ENCODE data around the gene NSMCE4A. TPM values are rescaled to one million over a fixed set of nuclear protein-coding genes. Genes with fewer than 3 reads are reported as not detected.
"Not testable (repeated sequence)": the region's sequence is repeated elsewhere in the genome, so short reads cannot be mapped to it uniquely, and the experiment has no call there.

NSMCE4A gene
- total RNA-seq, 1 donor from 2014 or later, result 13.1 TPM

DNA sequence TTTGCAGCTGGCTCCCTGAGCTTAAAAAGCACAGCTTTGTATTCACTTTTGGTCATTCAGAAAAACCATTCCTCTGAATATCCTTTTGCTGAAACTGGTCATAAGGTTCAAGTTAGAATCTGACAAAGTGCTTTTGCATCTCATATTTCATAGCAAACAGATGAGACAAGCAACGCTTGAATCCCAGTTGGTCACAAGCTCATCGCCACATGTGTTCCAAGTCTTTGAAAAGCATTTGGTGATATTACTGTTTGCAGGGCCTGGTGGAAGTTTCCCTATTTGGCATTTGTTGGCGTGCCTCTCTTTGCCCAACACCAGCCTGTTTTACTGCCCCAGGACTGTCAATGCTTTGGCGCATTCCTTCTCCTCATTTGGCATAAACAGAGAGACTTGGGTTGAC lies 24.3 kb upstream of the NSMCE4A start:
- Mint-ChIP-seq H3K27me3 (ENCODE audit: low read depth, unreplicated experiment) (peaks cover 10% of the 10 kb centered on the region), H3K9me3 (ENCODE audit: unreplicated experiment) (peaks cover 24% of the 10 kb centered on the region), H3K27ac (ENCODE audit: unreplicated experiment) (no peak overlapping the region), H3K36me3 (ENCODE audit: low read depth, unreplicated experiment) (no peaks in the 10 kb centered on the region), H3K4me3 (ENCODE audit: unreplicated experiment) (no peak overlapping the region), H3K4me1 (ENCODE audit: low read depth, unreplicated experiment) (peaks cover 1% of the 10 kb centered on the region)
- Histone ChIP-seq H3K27ac (ENCODE audit: low read depth, low read length) (no peak overlapping the region), H4K20me1 (ENCODE audit: insufficient read depth, low read length) (no peaks in the 10 kb centered on the region), H3K79me2 (ENCODE audit: insufficient read depth, low read length) (no peaks in the 10 kb centered on the region), H3K4me3 (ENCODE audit: insufficient read depth, low read depth, low read length) (no peak overlapping the region), H3K9ac (ENCODE audit: low read length) (no peak overlapping the region), H3K9me3 (ENCODE audit: insufficient read depth, low read depth, low read length) (no peaks in the 10 kb centered on the region), H2AFZ (ENCODE audit: low read depth, low read length) (no peak overlapping the region), H3K27me3 (ENCODE audit: insufficient read depth, low read length) (peaks cover 3% of the 10 kb centered on the region), H3K4me2 (ENCODE audit: low read length) (no peak overlapping the region), H3K36me3 (ENCODE audit: insufficient read depth, low read length) (no peaks in the 10 kb centered on the region), H3K4me1 (ENCODE audit: insufficient read depth, low read length) (no peaks in the 10 kb centered on the region)
- no peak for FAIRE-seq
- TF ChIP-seq EZH2 (IDR thresholded peaks at IDR 0.05; ENCODE audit: insufficient read depth, low read length), result no peak
- TF ChIP-seq, protein P1, sequence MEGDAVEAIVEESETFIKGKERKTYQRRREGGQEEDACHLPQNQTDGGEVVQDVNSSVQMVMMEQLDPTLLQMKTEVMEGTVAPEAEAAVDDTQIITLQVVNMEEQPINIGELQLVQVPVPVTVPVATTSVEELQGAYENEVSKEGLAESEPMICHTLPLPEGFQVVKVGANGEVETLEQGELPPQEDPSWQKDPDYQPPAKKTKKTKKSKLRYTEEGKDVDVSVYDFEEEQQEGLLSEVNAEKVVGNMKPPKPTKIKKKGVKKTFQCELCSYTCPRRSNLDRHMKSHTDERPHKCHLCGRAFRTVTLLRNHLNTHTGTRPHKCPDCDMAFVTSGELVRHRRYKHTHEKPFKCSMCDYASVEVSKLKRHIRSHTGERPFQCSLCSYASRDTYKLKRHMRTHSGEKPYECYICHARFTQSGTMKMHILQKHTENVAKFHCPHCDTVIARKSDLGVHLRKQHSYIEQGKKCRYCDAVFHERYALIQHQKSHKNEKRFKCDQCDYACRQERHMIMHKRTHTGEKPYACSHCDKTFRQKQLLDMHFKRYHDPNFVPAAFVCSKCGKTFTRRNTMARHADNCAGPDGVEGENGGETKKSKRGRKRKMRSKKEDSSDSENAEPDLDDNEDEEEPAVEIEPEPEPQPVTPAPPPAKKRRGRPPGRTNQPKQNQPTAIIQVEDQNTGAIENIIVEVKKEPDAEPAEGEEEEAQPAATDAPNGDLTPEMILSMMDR (IDR thresholded peaks at IDR 0.05; ENCODE audit: insufficient read depth, low read depth, low read length), result no peak
- no peak for DNase-seq (ENCODE audit: low read depth)

DNA sequence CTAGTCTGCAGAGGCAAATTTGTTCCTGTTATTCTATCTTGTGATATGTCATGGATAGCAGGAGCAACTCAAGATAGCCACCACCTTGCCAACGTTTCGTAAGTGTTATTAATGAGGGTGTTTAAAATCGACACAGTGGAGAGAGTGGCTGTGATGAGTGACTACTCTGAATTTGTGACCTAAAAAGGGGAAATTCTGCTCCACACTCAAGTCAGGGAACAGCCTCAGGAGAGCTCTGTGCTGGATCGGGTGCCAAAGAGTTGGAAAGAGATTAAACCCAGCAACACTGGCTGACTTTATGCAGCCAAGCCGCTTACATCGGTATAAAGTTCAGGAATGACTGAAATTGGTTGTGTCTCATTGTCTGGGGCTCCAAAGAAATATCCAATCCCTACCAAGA lies 23.4 kb upstream of the NSMCE4A start:
- Histone ChIP-seq H3K79me2 (ENCODE audit: insufficient read depth, low read length) (no peaks in the 10 kb centered on the region), H3K36me3 (ENCODE audit: insufficient read depth, low read length) (no peaks in the 10 kb centered on the region), H3K4me2 (ENCODE audit: low read length) (no peak overlapping the region), H3K9ac (ENCODE audit: low read length) (no peak overlapping the region), H3K9me3 (ENCODE audit: insufficient read depth, low read depth, low read length) (no peaks in the 10 kb centered on the region), H2AFZ (ENCODE audit: low read depth, low read length) (no peak overlapping the region), H3K27ac (ENCODE audit: low read depth, low read length) (no peak overlapping the region), H4K20me1 (ENCODE audit: insufficient read depth, low read length) (no peaks in the 10 kb centered on the region), H3K4me1 (ENCODE audit: insufficient read depth, low read length) (no peaks in the 10 kb centered on the region), H3K4me3 (ENCODE audit: insufficient read depth, low read depth, low read length) (no peak overlapping the region), H3K27me3 (ENCODE audit: insufficient read depth, low read length) (peaks cover 6% of the 10 kb centered on the region)
- peaks cover 2% of the 10 kb centered on the region for H3K4me1 Mint-ChIP-seq (ENCODE audit: low read depth, unreplicated experiment)
- DNase-seq (ENCODE audit: low read depth) (no peak), FAIRE-seq (no peak)
- no peaks in the 10 kb centered on the region for H3K36me3 Mint-ChIP-seq (ENCODE audit: low read depth, unreplicated experiment)
- peaks cover 24% of the 10 kb centered on the region for H3K9me3 Mint-ChIP-seq (ENCODE audit: unreplicated experiment)
- H3K27me3 Mint-ChIP-seq (ENCODE audit: low read depth, unreplicated experiment), result peaks cover 10% of the 10 kb centered on the region
- H3K27ac Mint-ChIP-seq (ENCODE audit: unreplicated experiment), result no peak overlapping the region
- no peak for TF ChIP-seq EZH2 (IDR thresholded peaks at IDR 0.05; ENCODE audit: insufficient read depth, low read length)
- TF ChIP-seq, protein P1 (IDR thresholded peaks at IDR 0.05; ENCODE audit: insufficient read depth, low read depth, low read length), result no peak
- no peak overlapping the region for H3K4me3 Mint-ChIP-seq (ENCODE audit: unreplicated experiment)

DNA sequence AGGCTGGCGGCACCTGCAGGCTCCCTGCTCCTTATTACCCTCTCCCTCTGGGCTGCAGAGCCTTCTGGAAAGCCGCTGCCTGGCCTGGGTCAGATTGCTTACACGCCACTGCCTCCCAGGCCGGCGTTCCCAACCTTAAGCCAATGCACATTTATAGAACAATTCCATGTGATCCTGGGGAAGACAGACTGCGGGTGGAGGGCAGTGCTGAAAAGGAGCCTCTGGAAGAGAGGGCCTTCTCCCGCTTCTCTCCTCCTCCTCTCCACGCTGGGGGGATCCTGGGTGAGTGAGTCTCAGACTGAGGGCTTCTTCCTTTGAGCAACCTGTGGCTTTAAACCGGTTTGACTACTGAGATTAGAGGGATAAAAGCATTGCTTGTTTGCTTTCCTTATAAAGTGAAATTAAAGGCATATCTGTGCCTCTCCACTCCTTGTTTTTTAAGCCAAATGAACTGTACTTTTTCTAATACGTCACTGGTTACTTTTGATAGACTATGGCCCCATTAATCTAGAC lies 19.5 kb upstream of the NSMCE4A start:
- H3K9me3 Mint-ChIP-seq (ENCODE audit: unreplicated experiment), result peaks cover 10% of the 10 kb centered on the region
- Histone ChIP-seq H3K27me3 (ENCODE audit: insufficient read depth, low read length) (peaks cover 6% of the 10 kb centered on the region), H3K36me3 (ENCODE audit: insufficient read depth, low read length) (no peaks in the 10 kb centered on the region), H3K4me2 (ENCODE audit: low read length) (no peak overlapping the region), H3K27ac (ENCODE audit: low read depth, low read length) (no peak overlapping the region), H3K9ac (ENCODE audit: low read length) (no peak overlapping the region), H3K4me1 (ENCODE audit: insufficient read depth, low read length) (no peaks in the 10 kb centered on the region), H3K79me2 (ENCODE audit: insufficient read depth, low read length) (no peaks in the 10 kb centered on the region), H3K4me3 (ENCODE audit: insufficient read depth, low read depth, low read length) (no peak overlapping the region), H2AFZ (ENCODE audit: low read depth, low read length) (no peak overlapping the region), H3K9me3 (ENCODE audit: insufficient read depth, low read depth, low read length) (no peaks in the 10 kb centered on the region), H4K20me1 (ENCODE audit: insufficient read depth, low read length) (no peaks in the 10 kb centered on the region)
- H3K27ac Mint-ChIP-seq (ENCODE audit: unreplicated experiment), result no peak overlapping the region
- H3K4me1 Mint-ChIP-seq (ENCODE audit: low read depth, unreplicated experiment), result peaks cover 2% of the 10 kb centered on the region
- no peak overlapping the region for H3K4me3 Mint-ChIP-seq (ENCODE audit: unreplicated experiment)
- no peaks in the 10 kb centered on the region for H3K36me3 Mint-ChIP-seq (ENCODE audit: low read depth, unreplicated experiment)
- FAIRE-seq (no peak), DNase-seq (ENCODE audit: low read depth) (no peak)
- TF ChIP-seq, protein P1 (IDR thresholded peaks at IDR 0.05; ENCODE audit: insufficient read depth, low read depth, low read length), result no peak
- H3K27me3 Mint-ChIP-seq (ENCODE audit: low read depth, unreplicated experiment), result peaks cover 10% of the 10 kb centered on the region

DNA sequence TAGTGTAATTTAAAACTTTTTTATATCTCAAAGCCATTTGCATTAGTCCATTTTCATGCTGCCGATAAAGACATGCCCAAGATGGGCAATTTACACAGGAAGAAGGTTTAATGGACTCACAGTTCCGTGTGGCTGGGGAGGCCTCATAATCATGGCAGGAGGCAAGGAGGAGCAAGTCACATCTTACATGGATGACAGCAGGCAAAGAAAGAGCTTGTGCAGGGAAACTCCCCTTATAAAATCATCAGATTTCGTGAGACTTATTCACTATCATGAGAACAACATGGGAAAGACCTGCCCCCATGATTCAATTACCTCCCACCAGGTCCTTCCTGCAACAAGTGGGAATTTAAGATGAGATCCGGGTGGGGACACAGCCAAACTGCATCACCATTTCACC lies 16.7 kb upstream of the NSMCE4A start:
- not testable (repeated sequence) for H3K4me1 Mint-ChIP-seq (ENCODE audit: low read depth, unreplicated experiment)

More for the DNA sequence above, 16.7 kb upstream of the NSMCE4A start:
- not testable (repeated sequence) for H3K4me1 ChIP-seq (ENCODE audit: insufficient read depth, low read length); FAIRE-seq; H3K27me3 Mint-ChIP-seq (ENCODE audit: low read depth, unreplicated experiment); DNase-seq (ENCODE audit: low read depth); H3K79me2 ChIP-seq (ENCODE audit: insufficient read depth, low read length); H3K9ac ChIP-seq (ENCODE audit: low read length); H3K27me3 ChIP-seq (ENCODE audit: insufficient read depth, low read length); H3K4me2 ChIP-seq (ENCODE audit: low read length); H3K4me3 Mint-ChIP-seq (ENCODE audit: unreplicated experiment); H3K36me3 ChIP-seq (ENCODE audit: insufficient read depth, low read length); H3K9me3 ChIP-seq (ENCODE audit: insufficient read depth, low read depth, low read length); H4K20me1 ChIP-seq (ENCODE audit: insufficient read depth, low read length); H3K9me3 Mint-ChIP-seq (ENCODE audit: unreplicated experiment); H3K4me3 ChIP-seq (ENCODE audit: insufficient read depth, low read depth, low read length); H3K36me3 Mint-ChIP-seq (ENCODE audit: low read depth, unreplicated experiment); H2AFZ ChIP-seq (ENCODE audit: low read depth, low read length); H3K27ac Mint-ChIP-seq (ENCODE audit: unreplicated experiment); H3K27ac ChIP-seq (ENCODE audit: low read depth, low read length)

Data from astrocyte (in vitro differentiated cells and primary cell).